ENCODE measurements around the gene RPS6KC1. TPM values are rescaled to one million over a fixed set of nuclear protein-coding genes. Genes with fewer than 3 reads are reported as not detected.
"Not testable (repeated sequence)": the region's sequence is repeated elsewhere in the genome, so short reads cannot be mapped to it uniquely, and the experiment has no call there.

Gene RPS6KC1
- total RNA-seq, 2 experiments from 2014 or later = 9.5 to 14.6 TPM

DNA sequence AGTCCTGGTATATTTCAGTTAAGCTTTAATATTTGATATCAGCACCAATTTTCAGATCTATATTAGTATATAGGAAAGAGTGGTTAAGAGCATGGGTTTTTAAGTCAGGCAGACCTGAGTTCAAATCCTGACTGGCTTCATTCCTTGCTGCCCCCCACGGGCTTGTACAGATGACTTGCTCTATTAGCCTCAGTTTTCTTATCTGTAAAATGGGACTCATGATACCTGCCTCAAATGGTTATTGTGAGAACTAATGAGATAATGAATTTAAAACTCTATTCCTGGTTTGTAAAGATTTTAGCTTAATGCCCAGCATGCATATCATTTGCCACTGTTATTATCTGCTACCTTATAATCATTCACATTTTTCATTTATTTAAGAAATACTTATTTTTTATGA is 264.5 kb downstream of the RPS6KC1 start:
- Mint-ChIP-seq H3K4me3 (no peak overlapping the region), H3K36me3 (no peaks in the 10 kb centered on the region), H3K4me1 (no peaks in the 10 kb centered on the region), H3K9me3 (ENCODE audit: low read depth) (peaks cover 3% of the 10 kb centered on the region), H3K27ac (no peak overlapping the region), H3K27me3 (no peaks in the 10 kb centered on the region)
- DNase-seq (no peak), ATAC-seq (no peak)
- CTCF ChIA-PET = no interaction called here

DNA sequence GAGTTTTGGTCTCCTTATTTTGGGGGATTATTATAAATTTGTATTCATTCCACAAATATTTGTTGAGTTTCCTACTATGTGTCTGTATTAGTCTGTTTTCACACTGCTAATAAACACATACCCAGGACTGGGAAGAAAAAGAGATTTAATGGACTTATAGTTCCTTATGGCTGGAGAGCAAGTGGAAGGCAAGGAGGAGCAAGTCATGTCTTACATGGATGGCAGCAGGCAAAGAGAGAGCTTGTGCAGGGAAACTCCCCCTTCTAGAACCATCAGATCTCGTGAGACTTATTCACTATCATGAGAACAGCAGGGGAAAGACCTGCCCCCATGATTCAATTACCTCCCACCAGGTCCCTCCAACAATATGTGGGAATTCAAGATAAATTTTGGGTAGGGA is 267.4 kb downstream of the RPS6KC1 start:
- H3K9me3 Mint-ChIP-seq (ENCODE audit: low read depth); DNase-seq; H3K4me3 Mint-ChIP-seq; H3K36me3 Mint-ChIP-seq; ATAC-seq; H3K27ac Mint-ChIP-seq; H3K27me3 Mint-ChIP-seq; H3K4me1 Mint-ChIP-seq; CTCF ChIA-PET: not testable (repeated sequence)

DNA sequence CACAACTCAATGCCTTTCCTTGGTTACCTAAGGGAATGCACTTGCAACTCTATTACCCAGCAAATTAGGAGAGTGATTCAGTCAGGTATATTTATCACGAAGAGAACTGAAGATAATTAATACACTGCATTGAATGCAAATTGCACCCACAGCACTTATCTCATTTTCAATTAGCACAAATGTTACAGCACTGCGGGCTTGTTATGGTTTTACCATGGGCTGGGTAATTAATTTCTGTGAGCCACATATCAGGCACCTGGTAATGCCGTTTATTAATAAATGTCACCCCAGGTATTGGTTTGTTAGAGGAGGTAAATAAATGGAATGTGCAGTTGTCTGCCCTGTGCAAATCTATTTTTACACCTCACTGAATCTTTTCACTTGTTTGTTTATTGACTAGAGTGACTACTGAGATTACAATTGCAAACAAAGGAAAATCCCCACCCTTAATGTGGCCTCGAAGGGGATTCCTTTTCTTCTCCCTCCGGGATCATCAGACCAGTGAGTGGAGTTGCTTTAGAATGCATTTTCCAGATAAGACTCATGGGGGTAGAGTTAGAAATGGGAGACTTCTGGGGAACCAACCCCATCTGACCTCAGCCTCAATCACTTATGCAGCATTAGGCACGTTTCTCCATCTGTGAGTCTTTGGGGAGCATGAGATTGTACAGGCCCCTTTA is 269.3 kb downstream of the RPS6KC1 start:
- no peaks in the 10 kb centered on the region for H3K36me3 Mint-ChIP-seq
- no peak overlapping the region for H3K27ac Mint-ChIP-seq
- no peaks in the 10 kb centered on the region for H3K27me3 Mint-ChIP-seq
- DNase-seq (no peak), ATAC-seq (no peak)
- CTCF ChIA-PET = no interaction called here
- peaks cover 3% of the 10 kb centered on the region for H3K9me3 Mint-ChIP-seq (ENCODE audit: low read depth)
- no peak overlapping the region for H3K4me3 Mint-ChIP-seq
- no peaks in the 10 kb centered on the region for H3K4me1 Mint-ChIP-seq

Other genes with a start within 250 kb of the RPS6KC1 start
- not detected for gene SPATA45, start 203.6 kb upstream of the RPS6KC1 start, total RNA-seq
- gene FLVCR1, start 193.0 kb upstream of the RPS6KC1 start, total RNA-seq = 10 to 100 TPM; 14.4 to 17.1 TPM
- gene VASH2, start 100.7 kb upstream of the RPS6KC1 start, total RNA-seq = under 1 TPM; 0.73 to 0.79 TPM
- gene ANGEL2, start 35.4 kb upstream of the RPS6KC1 start, total RNA-seq = 10 to 100 TPM; 44.2 to 56.4 TPM